H9 (cell line): ENCODE data around the gene MTHFD1. TPM values are rescaled to one million over a fixed set of nuclear protein-coding genes. Genes with fewer than 3 reads are reported as not detected.

Source experiments
- DNase-seq: peaks from one replicate; pipeline ENCODE4 v3.0.0-alpha.2; 2017
- H2AFZ ChIP-seq: one replicate; pipeline ENCODE4 v1.6.1; 2013; ENCODE audit warnings: mild to moderate bottlenecking, low read length, control low read depth, moderate library complexity
- H2AK5ac ChIP-seq: 2 replicates; pipeline ENCODE4 v1.6.1; 2013; ENCODE audit warnings: low read length, control low read depth, mixed read lengths; ENCODE audit not compliant: insufficient read length
- H2BK120ac ChIP-seq: one replicate; pipeline ENCODE4 v1.6.1; 2013; ENCODE audit warnings: low read depth, mild to moderate bottlenecking, low read length, control low read depth, inconsistent platforms; ENCODE audit not compliant: poor library complexity, severe bottlenecking
- H2BK12ac ChIP-seq: 2 replicates; pipeline ENCODE4 v1.6.1; 2013; ENCODE audit warnings: low read length, control low read depth, mixed read lengths, low read depth; ENCODE audit not compliant: insufficient read length
- H2BK15ac ChIP-seq: 2 replicates; pipeline ENCODE4 v1.6.1; 2013; ENCODE audit warnings: low read depth, low read length, control low read depth
- H2BK20ac ChIP-seq: one replicate; pipeline ENCODE4 v1.6.1; 2013; ENCODE audit warnings: low read depth, mild to moderate bottlenecking, low read length, control low read depth, inconsistent platforms; ENCODE audit not compliant: poor library complexity, severe bottlenecking
- H2BK5ac ChIP-seq: 2 replicates; pipeline ENCODE4 v1.6.1; 2013; ENCODE audit warnings: low read length, control low read depth, mixed read lengths; ENCODE audit not compliant: insufficient read length
- H3K14ac ChIP-seq: 2 replicates; pipeline ENCODE4 v1.6.1; 2013; ENCODE audit warnings: low read length, control low read depth; ENCODE audit not compliant: insufficient read depth
- H3K18ac ChIP-seq: 2 replicates; pipeline ENCODE4 v1.6.1; 2013; ENCODE audit warnings: low read depth, mild to moderate bottlenecking, mixed read lengths, low read length, control low read depth; ENCODE audit not compliant: insufficient read length
- H3K23ac ChIP-seq: 2 replicates; pipeline ENCODE4 v1.6.1; 2013; ENCODE audit warnings: low read length, control low read depth, mixed read lengths, low read depth; ENCODE audit not compliant: insufficient read length
- H3K23me2 ChIP-seq: 2 replicates; pipeline ENCODE4 v1.6.1; 2013; ENCODE audit warnings: low read depth, mild to moderate bottlenecking, mixed read lengths, low read length, control low read depth; ENCODE audit not compliant: insufficient read length, poor library complexity, severe bottlenecking
- H3K27ac ChIP-seq: 2 replicates; pipeline ENCODE4 v1.5.1; 2013; ENCODE audit warnings: low read length, control low read depth, mixed read lengths, low read depth; ENCODE audit not compliant: insufficient read length
- H3K27me3 ChIP-seq: 2 replicates; pipeline ENCODE4 v1.6.1; 2013; ENCODE audit warnings: low read length, control low read depth, inconsistent platforms; ENCODE audit not compliant: insufficient read depth
- H3K4ac ChIP-seq: 2 replicates; pipeline ENCODE4 v1.6.1; 2013; ENCODE audit warnings: low read depth, mild to moderate bottlenecking, control low read depth, inconsistent platforms, low read length, moderate library complexity
- H3K4me1 ChIP-seq: 2 replicates; pipeline ENCODE4 v1.6.1; 2013; ENCODE audit warnings: low read length, control low read depth, inconsistent platforms; ENCODE audit not compliant: insufficient read depth
- H3K4me2 ChIP-seq: 2 replicates; pipeline ENCODE4 v1.6.1; 2013; ENCODE audit warnings: low read length, control low read depth, mixed read lengths; ENCODE audit not compliant: insufficient read length, insufficient read depth
- H3K56ac ChIP-seq: 2 replicates; pipeline ENCODE4 v1.6.1; 2013; ENCODE audit warnings: low read depth, mild to moderate bottlenecking, mixed read lengths, low read length, control low read depth; ENCODE audit not compliant: insufficient read length
- H3K79me1 ChIP-seq: 2 replicates; pipeline ENCODE4 v1.6.1; 2013; ENCODE audit warnings: low read depth, mild to moderate bottlenecking, moderate library complexity, low read length, control low read depth, inconsistent platforms; ENCODE audit not compliant: insufficient read depth, poor library complexity, severe bottlenecking
- H3K79me2 ChIP-seq: 2 replicates; pipeline ENCODE4 v1.6.1; 2013; ENCODE audit warnings: low read length, control low read depth, inconsistent platforms; ENCODE audit not compliant: insufficient read depth
- H3K9ac ChIP-seq: 2 replicates; pipeline ENCODE4 v1.6.1; 2013; ENCODE audit warnings: low read length, control low read depth, mixed read lengths; ENCODE audit not compliant: insufficient read length; ENCODE audit errors: extremely low read depth
- H3K9me3 ChIP-seq: one replicate; pipeline ENCODE4 v1.6.1; 2013; ENCODE audit warnings: low read depth, low read length, inconsistent platforms; ENCODE audit not compliant: control insufficient read depth
- H3T11ph ChIP-seq: one replicate; pipeline ENCODE4 v1.6.1; 2013; ENCODE audit warnings: mild to moderate bottlenecking, low read length, control low read depth, inconsistent platforms
- H4K20me1 ChIP-seq: one replicate; pipeline ENCODE4 v1.6.1; 2013; ENCODE audit not compliant: control insufficient read depth, insufficient read length, insufficient read depth
- H4K5ac ChIP-seq: 2 replicates; pipeline ENCODE4 v1.6.1; 2013; ENCODE audit warnings: low read depth, mild to moderate bottlenecking, mixed read lengths, low read length, control low read depth; ENCODE audit not compliant: insufficient read length
- H4K8ac ChIP-seq: replicated peaks from 2 replicates; pipeline ENCODE4 v1.6.1; 2013; ENCODE audit warnings: low read length, control low read depth, mixed read lengths, low read depth; ENCODE audit not compliant: insufficient read length
- H4K91ac ChIP-seq: 2 replicates; pipeline ENCODE4 v1.6.1; 2013; ENCODE audit warnings: low read depth, mild to moderate bottlenecking, moderate library complexity, mixed read lengths, low read length, control low read depth; ENCODE audit not compliant: insufficient read length
- H3K27ac Mint-ChIP-seq, 3 experiments: 2 replicates in 2 of 3; 3 replicates in 1 of 3; pipeline ENCODE4 v1.8.0; 2020 to 2021; ENCODE audit warnings: mixed read lengths in 3 of 3, mild to moderate bottlenecking in 1 of 3, moderate library complexity in 1 of 3
- H3K27me3 Mint-ChIP-seq: 2 replicates; pipeline ENCODE4 v1.8.0; 2021; ENCODE audit warnings: low read depth, mild to moderate bottlenecking, moderate library complexity, mixed read lengths
- H3K36me3 Mint-ChIP-seq, 3 experiments: 2 replicates in 2 of 3; 3 replicates in 1 of 3; pipeline ENCODE4 v1.8.0; 2020 to 2021; ENCODE audit warnings: low read depth in 3 of 3, mixed read lengths in 3 of 3; ENCODE audit not compliant: insufficient read depth in 1 of 3
- H3K4me1 Mint-ChIP-seq, 2 experiments: 2 replicates each; pipeline ENCODE4 v1.8.0; 2020; ENCODE audit warnings: mixed read lengths in 2 of 2
- H3K4me3 Mint-ChIP-seq, 2 experiments: 2 replicates in 1 of 2; 3 replicates in 1 of 2; pipeline ENCODE4 v1.8.0; 2020 to 2021; ENCODE audit warnings: mild to moderate bottlenecking in 2 of 2, mixed read lengths in 2 of 2, moderate library complexity in 1 of 2
- H3K9me3 Mint-ChIP-seq, 2 experiments: 2 replicates in 1 of 2; 3 replicates in 1 of 2; pipeline ENCODE4 v1.8.0; 2020; ENCODE audit warnings: mild to moderate bottlenecking in 2 of 2, mixed read lengths in 2 of 2, moderate library complexity in 1 of 2
- WGBS: extraction: QIAGEN DNeasy Blood & Tissue Kit; methylation state at CpG from one replicate; pipeline ENCODE4 v1.1.7; 2013; ENCODE audit warnings: missing lambda C conversion rate, low lambda C conversion rate, mixed read lengths; ENCODE audit not compliant: insufficient read length; ENCODE audit errors: extremely low coverage; 5-methylcytosine and 5-hydroxymethylcytosine counted together
- total RNA-seq: library from RNA; stranded (reverse); gene quantifications from 2 replicates; pipeline ENCODE4 v1.2.1, GENCODE V29; 2021
- TF ChIP-seq, protein P1 (sequence below): fragments of 200-600 bp; sonication (generic); conservative IDR thresholded peaks from 3 replicates; pipeline ENCODE4 v1.8.0; 2021; ENCODE audit warnings: antibody characterized with exemption, mild to moderate bottlenecking

MTHFD1 gene
- total RNA-seq, 1 experiment from 2014 or later = 203 TPM

DNA sequence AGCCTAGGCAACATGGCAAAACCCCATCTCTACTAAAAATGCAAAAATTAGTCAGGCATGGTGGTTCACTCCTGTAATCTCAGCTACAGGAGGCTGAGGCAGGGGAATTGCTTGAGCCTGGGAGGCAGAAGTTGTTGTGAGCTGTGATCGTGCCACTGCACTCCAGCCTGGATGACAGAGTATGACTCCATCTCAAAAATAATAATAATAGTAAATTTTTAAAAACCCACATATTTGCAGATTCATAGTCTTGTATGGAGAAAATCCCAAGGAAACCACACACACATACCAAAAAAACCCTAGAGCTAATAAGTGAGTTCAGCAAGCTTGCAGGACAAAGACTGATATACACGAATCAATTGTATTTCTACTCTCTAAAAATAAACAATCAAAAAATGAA lies 19.0 kb upstream of the MTHFD1 start:
- no peaks in the 10 kb centered on the region for H3K27me3 ChIP-seq
- H3K4ac ChIP-seq = no peak overlapping the region
- no peak overlapping the region for H2BK20ac ChIP-seq
- H2AFZ ChIP-seq = no peak overlapping the region
- no peak overlapping the region for H3K4me2 ChIP-seq
- no peak overlapping the region for H3K18ac ChIP-seq
- no peak overlapping the region for H4K8ac ChIP-seq
- no peak overlapping the region for H3K23ac ChIP-seq
- no peaks in the 10 kb centered on the region for H3K9me3 Mint-ChIP-seq
- H2BK5ac ChIP-seq = no peak overlapping the region
- no peaks in the 10 kb centered on the region for H3K79me1 ChIP-seq
- H3K56ac ChIP-seq = no peak overlapping the region
- H3K27ac Mint-ChIP-seq = no peak overlapping the region
- no CpG with 5 or more reads among the region's 2 CpGs for WGBS
- H3K27ac ChIP-seq = no peak overlapping the region
- H3K4me3 Mint-ChIP-seq = no peak overlapping the region
- H4K5ac ChIP-seq = no peak overlapping the region
- TF ChIP-seq, protein P1, sequence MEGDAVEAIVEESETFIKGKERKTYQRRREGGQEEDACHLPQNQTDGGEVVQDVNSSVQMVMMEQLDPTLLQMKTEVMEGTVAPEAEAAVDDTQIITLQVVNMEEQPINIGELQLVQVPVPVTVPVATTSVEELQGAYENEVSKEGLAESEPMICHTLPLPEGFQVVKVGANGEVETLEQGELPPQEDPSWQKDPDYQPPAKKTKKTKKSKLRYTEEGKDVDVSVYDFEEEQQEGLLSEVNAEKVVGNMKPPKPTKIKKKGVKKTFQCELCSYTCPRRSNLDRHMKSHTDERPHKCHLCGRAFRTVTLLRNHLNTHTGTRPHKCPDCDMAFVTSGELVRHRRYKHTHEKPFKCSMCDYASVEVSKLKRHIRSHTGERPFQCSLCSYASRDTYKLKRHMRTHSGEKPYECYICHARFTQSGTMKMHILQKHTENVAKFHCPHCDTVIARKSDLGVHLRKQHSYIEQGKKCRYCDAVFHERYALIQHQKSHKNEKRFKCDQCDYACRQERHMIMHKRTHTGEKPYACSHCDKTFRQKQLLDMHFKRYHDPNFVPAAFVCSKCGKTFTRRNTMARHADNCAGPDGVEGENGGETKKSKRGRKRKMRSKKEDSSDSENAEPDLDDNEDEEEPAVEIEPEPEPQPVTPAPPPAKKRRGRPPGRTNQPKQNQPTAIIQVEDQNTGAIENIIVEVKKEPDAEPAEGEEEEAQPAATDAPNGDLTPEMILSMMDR = no peak
- H3K79me2 ChIP-seq = no peaks in the 10 kb centered on the region
- H4K91ac ChIP-seq = no peak overlapping the region
- H3K4me1 Mint-ChIP-seq = peaks cover 3 to 6% of the 10 kb centered on the region in 2 experiments; a peak in 2 of 4 replicates
- no peak overlapping the region for H3K9ac ChIP-seq
- H2BK12ac ChIP-seq = no peak overlapping the region
- H3T11ph ChIP-seq = no peak overlapping the region
- H3K27me3 Mint-ChIP-seq = no peaks in the 10 kb centered on the region
- H2AK5ac ChIP-seq = no peak overlapping the region
- H2BK15ac ChIP-seq = no peak overlapping the region
- H4K20me1 ChIP-seq = no peaks in the 10 kb centered on the region
- H3K4me1 ChIP-seq = no peaks in the 10 kb centered on the region
- no peak for DNase-seq
- H3K23me2 ChIP-seq = no peaks in the 10 kb centered on the region
- H3K14ac ChIP-seq = no peak overlapping the region
- H3K36me3 Mint-ChIP-seq = no peaks in the 10 kb centered on the region; a peak in 1 of 7 replicates
- no peaks in the 10 kb centered on the region for H3K9me3 ChIP-seq
- H2BK120ac ChIP-seq = no peak overlapping the region
